RWPE2 (cell line): ENCODE data around the gene EPHA6.
"Not testable (repeated sequence)": the region's sequence is repeated elsewhere in the genome, so short reads cannot be mapped to it uniquely, and the experiment has no call there.

ENCODE experiments used
- ATAC-seq: fragments of 200-7000 bp; cut with Tn5 transposase; 3 replicates; pipeline ENCODE4 v1.9.1; 2021; ENCODE audit warnings: low read depth
- DNase-seq: peaks from one replicate; pipeline ENCODE4 v3.0.0-alpha.2; 2020; ENCODE audit warnings: low spot score
- H3K27ac ChIP-seq: fragments of 450-650 bp; 2 replicates; pipeline ENCODE4 v1.5.1; 2017; ENCODE audit warnings: mild to moderate bottlenecking; ENCODE audit not compliant: poor library complexity, severe bottlenecking
- H3K27me3 ChIP-seq: fragments of 250-450 bp; sonication (Bioruptor Pico); 2 replicates; pipeline ENCODE4 v1.5.1; 2021; ENCODE audit warnings: mild to moderate bottlenecking, moderate library complexity; ENCODE audit not compliant: insufficient read depth, poor library complexity, severe bottlenecking
- H3K36me3 ChIP-seq: fragments of 250-450 bp; sonication (Bioruptor Pico); 2 replicates; pipeline ENCODE4 v1.5.1; 2020; ENCODE audit warnings: low read depth, mild to moderate bottlenecking, moderate library complexity
- H3K4me1 ChIP-seq: fragments of 250-450 bp; sonication (Bioruptor Pico); 2 replicates; pipeline ENCODE4 v1.5.1; 2021; ENCODE audit warnings: mild to moderate bottlenecking, moderate library complexity; ENCODE audit not compliant: insufficient read depth, poor library complexity, severe bottlenecking
- H3K4me3 ChIP-seq: fragments of 250-450 bp; sonication (Bioruptor Pico); 2 replicates; pipeline ENCODE4 v1.5.1; 2021; ENCODE audit warnings: mild to moderate bottlenecking, moderate library complexity; ENCODE audit not compliant: severe bottlenecking
- H3K9me3 ChIP-seq: fragments of 250-450 bp; sonication (Bioruptor Pico); 2 replicates; pipeline ENCODE4 v1.5.1; 2021; ENCODE audit warnings: mild to moderate bottlenecking, moderate library complexity; ENCODE audit not compliant: severe bottlenecking
- TF ChIP-seq, protein P1 (sequence below): fragments of 450-650 bp; IDR thresholded peaks from one replicate; pipeline ENCODE4 v1.5.1; 2017; ENCODE audit warnings: mild to moderate bottlenecking, moderate library complexity; ENCODE audit not compliant: poor library complexity, severe bottlenecking

EPHA6 gene

DNA sequence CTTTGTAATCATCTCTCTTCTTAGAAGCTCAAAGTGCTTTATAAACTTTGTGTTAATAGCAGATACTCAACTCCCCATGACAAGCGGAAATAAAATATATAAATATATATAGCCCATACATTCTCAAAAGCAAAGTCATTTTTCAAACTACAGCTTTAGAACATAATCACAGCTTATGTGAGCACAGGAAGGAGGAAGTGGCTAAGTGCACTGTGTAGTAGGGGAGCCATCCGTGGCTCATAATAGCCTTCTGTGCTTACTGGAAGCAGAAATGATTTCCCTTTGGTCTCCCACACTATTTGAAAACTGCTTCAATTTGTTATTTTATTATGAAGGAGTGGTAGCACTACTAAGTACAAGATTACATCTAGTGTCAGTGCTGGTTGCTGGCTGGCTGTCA lies 798.7 kb downstream of the EPHA6 start:
- TF ChIP-seq, protein P1, sequence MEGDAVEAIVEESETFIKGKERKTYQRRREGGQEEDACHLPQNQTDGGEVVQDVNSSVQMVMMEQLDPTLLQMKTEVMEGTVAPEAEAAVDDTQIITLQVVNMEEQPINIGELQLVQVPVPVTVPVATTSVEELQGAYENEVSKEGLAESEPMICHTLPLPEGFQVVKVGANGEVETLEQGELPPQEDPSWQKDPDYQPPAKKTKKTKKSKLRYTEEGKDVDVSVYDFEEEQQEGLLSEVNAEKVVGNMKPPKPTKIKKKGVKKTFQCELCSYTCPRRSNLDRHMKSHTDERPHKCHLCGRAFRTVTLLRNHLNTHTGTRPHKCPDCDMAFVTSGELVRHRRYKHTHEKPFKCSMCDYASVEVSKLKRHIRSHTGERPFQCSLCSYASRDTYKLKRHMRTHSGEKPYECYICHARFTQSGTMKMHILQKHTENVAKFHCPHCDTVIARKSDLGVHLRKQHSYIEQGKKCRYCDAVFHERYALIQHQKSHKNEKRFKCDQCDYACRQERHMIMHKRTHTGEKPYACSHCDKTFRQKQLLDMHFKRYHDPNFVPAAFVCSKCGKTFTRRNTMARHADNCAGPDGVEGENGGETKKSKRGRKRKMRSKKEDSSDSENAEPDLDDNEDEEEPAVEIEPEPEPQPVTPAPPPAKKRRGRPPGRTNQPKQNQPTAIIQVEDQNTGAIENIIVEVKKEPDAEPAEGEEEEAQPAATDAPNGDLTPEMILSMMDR, result no peak
- DNase-seq, result no peak
- Histone ChIP-seq H3K4me1 (no peaks in the 10 kb centered on the region), H3K27ac (no peak overlapping the region), H3K27me3 (no peaks in the 10 kb centered on the region), H3K36me3 (no peaks in the 10 kb centered on the region), H3K4me3 (no peak overlapping the region), H3K9me3 (no peaks in the 10 kb centered on the region)
- ATAC-seq, result no peak

DNA sequence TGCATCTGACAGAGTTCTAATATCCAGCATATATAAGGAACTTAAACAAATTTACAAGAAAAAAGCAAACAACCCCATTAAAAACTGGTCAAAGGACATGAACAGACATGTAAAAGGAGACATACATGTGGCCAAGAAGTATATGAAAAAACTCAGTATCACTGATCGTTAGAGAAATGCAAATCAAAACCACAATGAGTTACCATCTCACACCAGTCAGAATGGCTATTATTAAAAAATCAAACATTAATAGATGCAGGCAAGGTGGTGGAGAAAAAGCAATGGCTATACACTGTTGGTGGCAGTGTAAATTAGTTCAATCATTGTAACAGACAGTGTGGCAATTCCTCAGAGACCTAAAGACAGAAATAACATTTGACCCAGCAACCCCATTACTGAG lies 806.1 kb downstream of the EPHA6 start:
- not testable (repeated sequence) for H3K4me3 ChIP-seq, H3K4me1 ChIP-seq, DNase-seq, H3K27ac ChIP-seq, ATAC-seq, H3K27me3 ChIP-seq, H3K9me3 ChIP-seq, H3K36me3 ChIP-seq

DNA sequence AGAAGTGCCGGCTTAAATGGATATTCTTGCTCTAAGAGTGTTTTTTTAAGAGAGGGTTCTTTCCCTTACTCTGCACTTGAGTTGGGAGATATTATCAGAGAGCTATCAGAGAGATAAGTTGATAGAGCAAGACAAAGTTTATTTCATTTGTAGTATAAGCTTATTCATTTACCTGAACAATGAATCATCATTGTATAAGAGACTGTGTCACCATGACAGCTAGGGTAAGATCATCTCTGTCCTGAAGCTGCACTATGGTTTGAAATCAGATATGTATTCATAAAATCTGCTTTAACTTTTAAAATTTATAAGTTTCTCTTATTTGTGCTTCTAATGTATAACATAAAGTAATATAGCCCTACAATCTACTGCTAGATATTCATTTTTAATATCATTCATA lies 822.1 kb downstream of the EPHA6 start:
- H3K4me3 ChIP-seq, result no peak overlapping the region
- no peaks in the 10 kb centered on the region for H3K4me1 ChIP-seq
- 0 out of 3 replicates have a peak, but pooled peaks have one; percentile 21 for ATAC-seq
- H3K9me3 ChIP-seq, result no peaks in the 10 kb centered on the region
- DNase-seq, result no peak
- H3K27ac ChIP-seq, result no peak overlapping the region
- TF ChIP-seq, protein P1, result no peak
- no peaks in the 10 kb centered on the region for H3K27me3 ChIP-seq
- no peaks in the 10 kb centered on the region for H3K36me3 ChIP-seq

DNA sequence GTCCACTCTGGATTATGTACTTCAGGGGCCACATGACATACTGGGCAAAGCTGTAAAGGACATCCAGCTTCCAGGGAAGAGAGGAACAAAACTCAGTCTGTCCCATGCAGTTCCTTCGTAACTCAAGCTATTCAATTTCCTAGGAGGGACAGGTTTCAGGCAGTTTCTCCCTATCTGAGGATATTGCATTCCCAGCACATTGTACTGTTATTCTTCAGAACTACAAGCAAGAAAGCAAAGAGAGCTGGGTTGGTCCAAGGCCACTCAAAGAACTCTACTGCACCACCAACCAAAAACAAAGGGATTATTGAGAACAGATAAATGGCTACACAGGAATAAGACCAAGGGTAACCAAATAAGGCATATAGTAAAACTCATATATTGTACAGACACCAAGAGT lies 832.5 kb downstream of the EPHA6 start:
- no peaks in the 10 kb centered on the region for H3K4me1 ChIP-seq
- H3K27ac ChIP-seq, result no peak overlapping the region
- DNase-seq (no peak), ATAC-seq (no peak)
- H3K27me3 ChIP-seq, result no peaks in the 10 kb centered on the region
- no peaks in the 10 kb centered on the region for H3K36me3 ChIP-seq
- TF ChIP-seq, protein P1, result no peak
- no peaks in the 10 kb centered on the region for H3K9me3 ChIP-seq
- no peak overlapping the region for H3K4me3 ChIP-seq

DNA sequence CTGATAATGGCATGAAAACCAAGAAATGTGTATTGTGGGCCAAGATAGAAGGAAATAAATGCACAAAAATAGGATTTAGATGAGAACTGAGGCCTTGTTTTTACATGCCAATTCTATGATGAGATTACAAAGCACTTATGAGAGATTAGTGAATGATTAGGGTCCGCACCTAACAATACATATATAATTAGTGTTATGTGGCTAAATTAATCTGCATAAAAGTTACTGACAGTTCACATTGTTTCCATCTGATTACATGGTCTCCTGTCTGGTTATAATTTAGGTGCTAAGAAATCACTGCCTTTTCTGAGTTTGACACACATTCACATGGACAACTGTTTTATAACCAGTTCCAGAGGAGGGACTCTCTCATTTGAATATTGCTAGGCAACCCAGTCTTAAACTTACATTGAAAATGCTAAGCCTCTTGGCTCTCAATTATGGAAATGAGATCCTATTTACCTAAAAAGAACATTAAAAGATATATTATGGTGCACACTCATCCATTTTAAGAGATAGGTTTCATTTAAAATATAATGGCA lies 833.1 kb downstream of the EPHA6 start:
- no peak overlapping the region for H3K27ac ChIP-seq
- H3K36me3 ChIP-seq, result no peaks in the 10 kb centered on the region
- H3K27me3 ChIP-seq, result no peaks in the 10 kb centered on the region
- DNase-seq, result no peak
- no peaks in the 10 kb centered on the region for H3K9me3 ChIP-seq
- no peak overlapping the region for H3K4me3 ChIP-seq
- no peaks in the 10 kb centered on the region for H3K4me1 ChIP-seq
- ATAC-seq, result no peak
- TF ChIP-seq, protein P1, result no peak
